ENCODE data around the gene NLGN2.
A peak's percentile ranks its signal among the peaks of the same experiment; 100 is the strongest.
"Not testable (repeated sequence)": the region's sequence is repeated elsewhere in the genome, so short reads cannot be mapped to it uniquely, and the experiment has no call there.

The NLGN2 gene

DNA sequence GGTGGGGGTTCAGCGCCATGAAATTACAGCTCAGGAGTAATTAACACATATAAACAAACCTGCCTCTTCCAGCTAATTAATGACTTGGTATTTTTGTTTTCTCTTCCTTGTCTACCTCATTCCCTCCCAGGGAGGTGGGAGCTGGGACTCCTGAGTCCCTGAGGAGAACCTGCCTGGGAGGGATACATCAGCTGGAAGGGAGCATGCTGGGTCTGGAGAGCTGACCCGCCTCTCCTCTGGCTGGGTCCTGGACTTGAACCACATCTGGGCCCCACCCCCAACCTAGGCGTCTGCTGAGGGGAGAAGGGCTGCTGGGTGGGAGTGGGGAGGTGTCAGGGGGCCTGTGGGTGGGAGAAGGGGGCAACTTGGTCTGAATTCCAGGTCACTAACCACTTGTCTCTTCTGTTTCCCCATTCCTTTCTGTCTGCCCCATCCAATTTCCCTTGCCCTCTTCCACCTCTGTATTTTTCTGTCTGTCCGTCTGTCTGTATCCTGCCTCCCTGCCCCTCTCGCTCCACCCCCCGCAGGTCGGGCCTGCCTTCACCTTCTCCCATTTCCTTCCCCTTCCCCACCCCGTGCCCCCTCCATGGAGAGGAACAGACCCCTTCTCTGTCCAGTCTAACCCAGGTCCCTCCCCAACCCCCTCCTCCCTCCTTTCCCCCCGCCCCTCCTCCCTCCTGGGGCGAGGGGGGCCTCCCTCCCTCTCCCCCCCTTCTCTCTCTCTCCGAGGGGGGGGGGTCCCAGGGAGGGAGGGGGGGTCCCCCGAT is at the start of gene NLGN2:
Gene NLGN2 (plus strand): TSS at position 361 of the 767 bp plus-strand sequence. CDS start 411 bp downstream, outside the sequence.
- no peak for DNase-seq (ENCODE audit: low read depth)

DNA sequence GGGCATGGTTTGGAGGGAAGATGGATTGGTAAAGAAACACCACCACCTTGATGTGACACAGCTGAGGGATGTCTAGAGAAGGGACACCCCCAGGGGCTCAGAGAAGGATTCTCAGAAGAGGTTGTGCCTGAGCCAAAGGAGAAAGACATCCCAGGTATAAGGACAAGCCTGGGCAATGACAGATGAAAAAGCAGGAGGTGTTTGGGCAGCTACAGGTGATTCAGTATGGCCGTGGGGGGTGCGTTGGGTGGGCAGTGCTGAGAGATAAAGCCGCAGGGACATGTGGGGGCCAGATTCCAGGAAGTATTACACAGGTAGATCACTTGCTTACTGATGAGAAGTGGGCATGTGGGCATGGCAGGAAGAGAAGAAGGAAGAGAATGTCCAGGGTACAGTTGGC is 45.7 kb upstream of the NLGN2 start:
- no peak for DNase-seq (ENCODE audit: low read depth)

DNA sequence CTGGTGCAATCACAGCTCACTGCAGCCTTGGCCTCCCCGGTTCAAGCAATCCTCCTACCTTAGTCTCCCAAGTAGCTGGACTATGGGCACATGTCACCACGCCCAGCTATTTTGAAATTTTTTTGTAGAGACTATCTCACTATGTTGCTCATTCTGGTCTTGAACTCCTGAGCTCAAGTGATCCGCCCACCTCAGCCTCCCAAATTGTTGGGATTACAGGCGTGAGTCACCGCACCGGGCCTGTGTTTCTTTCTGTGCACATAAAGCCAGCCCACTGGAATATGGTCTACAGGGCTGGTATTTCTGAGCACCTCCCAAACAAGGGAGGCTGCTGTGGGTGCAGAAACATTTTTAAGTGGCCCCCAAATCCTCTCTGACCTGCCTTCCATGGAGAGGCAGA is 44.3 kb upstream of the NLGN2 start:
- no peak for DNase-seq (ENCODE audit: low read depth)

DNA sequence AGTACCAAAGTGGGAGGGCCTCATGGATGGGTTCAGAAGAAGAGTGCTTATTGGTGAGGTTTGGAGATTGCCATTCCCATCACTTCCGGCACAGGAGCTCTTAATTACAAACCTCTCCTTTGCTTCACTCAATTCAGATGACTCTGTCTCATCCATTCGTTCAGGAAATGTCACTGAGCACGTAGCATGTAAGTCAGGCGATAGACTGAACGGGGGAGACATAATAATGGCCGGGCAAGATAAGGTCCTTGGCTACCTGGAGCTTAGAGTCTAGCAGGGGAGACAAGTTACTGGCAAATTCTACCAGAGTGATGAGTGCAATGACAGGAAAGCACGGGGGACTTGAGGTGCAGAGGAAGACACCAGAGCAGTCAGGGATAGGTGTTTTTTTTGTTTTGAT is 41.7 kb upstream of the NLGN2 start:
- not testable (repeated sequence) for DNase-seq (ENCODE audit: low read depth)

DNA sequence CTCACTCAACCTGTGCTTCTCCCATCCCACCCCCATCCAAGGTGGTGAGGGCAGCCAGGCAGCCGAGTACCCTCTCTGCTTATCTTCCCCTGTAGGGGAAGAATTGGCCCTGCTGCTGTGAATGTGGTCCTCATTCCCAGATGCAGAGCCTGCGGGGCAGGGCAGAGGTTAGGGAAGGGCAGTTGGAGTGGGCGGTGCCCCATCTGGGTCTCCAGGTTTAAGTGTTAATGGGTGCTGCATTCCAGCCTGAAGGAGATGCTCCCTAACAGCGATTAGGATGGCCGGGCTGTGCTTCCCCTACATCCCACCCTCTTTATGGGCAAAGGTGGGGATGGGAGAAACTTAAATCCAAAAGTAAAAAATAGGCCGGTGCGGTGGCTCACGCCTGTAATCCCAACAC is 40.6 kb upstream of the NLGN2 start:
- no peak for DNase-seq (ENCODE audit: low read depth)

DNA sequence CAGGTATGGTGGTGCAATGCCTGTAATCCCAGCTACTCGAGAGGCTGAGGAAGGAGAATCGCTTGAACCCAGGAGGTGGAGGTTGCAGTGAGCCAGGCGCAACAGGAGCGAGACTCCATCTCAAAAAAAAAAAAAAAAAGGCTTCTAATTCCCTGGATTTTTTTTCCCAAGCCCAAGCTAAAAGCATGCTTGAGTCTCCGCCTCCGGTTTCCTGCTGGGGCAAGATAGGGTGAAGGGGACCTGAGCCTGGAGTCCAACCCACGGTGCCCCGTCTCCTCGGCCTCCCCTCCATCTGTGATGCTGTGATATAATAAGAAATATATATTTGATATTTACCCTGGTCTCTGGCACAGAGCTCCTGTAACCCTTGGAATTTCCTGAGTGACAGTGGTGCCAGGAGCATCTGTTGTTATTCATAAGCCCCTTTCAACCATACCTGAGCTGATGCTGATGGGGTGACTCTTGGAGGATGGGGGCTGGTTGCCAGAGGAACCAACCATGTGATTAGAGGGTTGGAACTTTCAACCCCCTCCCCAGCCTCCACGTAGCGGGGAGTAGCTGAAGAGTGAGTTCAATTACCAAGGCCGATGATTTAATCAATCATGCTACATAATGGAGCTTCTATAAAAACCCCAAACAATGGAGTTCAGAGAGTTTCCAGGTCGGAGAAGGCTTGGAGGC is 39.6 kb upstream of the NLGN2 start:
- no peak for DNase-seq (ENCODE audit: low read depth)

DNA sequence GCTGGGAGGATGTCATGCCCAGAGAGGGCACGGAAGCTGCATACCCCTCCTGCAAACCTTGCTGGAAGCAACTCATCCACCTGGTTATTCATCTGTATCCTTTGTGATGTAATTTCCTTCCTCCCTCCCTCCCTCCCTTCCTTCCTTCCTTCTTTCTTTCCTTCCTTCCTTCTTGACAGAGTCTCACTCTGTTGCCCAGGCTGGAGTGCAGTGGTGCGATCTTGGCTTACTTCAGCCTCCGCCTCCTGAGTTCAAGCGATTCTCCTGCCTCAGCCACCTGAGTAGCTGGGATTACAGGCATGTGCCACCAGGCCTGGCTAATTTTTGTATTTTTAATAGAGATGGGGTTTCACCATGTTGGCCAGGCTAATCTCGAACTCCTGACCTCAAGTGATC is 39.0 kb upstream of the NLGN2 start:
- not testable (repeated sequence) for DNase-seq (ENCODE audit: low read depth)

DNA sequence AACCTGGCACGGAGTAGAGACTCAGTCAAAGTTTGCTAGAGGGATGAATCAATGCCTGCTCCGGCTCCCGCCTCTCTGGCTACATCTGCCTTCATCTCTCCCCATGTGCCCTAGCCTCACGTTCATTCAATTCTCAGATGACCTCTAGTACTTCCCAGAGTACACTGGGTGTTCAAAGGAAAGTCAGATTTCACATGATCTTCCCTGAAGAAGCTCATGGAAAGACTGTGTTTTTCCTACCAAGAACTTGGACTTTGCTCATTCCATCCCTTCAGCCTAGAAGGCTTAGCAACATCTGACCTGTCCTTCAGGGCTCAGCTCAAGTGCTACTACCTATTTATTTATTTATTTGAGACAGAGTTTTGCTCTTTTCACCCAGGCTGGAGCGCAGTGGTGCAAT is 37.8 kb upstream of the NLGN2 start:
- DNase-seq (ENCODE audit: low read depth) = no peak

DNA sequence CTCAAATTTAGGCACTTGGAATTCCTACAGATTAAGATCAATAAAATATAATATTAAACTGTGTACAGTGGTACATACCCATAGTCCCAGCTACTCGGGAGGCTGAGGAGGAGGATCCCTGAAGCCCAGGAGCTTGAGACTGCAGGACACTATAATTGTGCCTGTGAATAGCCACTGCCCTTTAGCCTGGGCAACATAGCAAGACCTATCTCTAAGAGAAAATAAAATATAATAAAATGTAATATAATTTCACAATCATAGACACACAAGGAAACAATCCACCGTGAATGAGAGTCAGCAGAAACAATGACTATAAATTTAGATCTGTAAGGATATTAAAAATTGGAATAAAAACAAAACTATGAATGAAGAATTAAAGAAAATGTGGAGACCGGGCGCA is 36.8 kb upstream of the NLGN2 start:
- DNase-seq (ENCODE audit: low read depth) = no peak

DNA sequence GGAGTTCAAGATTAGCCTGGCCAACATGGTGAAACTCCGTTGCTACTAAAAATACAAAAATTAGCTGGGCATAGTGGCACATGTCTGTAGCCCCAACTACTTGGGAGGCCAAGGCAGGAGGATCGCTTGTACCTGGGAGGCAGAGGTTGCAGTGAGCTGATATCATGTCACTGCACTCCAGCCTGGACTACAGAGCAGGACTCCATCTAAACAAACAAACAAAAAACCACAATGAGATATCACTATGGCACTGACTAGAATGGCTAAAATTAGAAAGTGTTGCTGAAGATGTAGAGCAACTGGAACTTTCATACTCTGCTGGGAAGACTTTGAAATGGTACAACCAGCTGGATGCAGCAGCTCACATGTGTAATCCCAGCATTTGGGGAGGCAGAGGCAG is 33.3 kb upstream of the NLGN2 start:
- no peak for DNase-seq (ENCODE audit: low read depth)

DNA sequence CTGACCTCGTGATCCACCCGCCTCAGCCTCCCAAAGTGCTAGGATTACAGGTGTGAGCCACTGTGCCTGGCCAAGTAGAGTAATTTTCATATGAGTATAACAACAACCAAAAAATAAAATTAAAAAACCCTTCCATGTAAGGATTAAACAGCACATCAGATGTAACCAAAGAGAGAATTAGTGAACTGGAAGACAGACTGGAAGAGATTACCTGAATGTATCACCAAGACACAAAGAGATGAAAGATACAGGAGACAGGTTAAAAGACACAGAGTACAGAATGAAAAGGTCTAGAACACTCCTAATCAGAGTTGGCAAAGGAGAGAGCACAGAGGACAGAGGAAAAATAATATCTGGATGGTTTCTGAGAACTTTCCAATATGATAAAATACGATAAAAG is 28.5 kb upstream of the NLGN2 start:
- DNase-seq (ENCODE audit: low read depth) = no peak

DNA sequence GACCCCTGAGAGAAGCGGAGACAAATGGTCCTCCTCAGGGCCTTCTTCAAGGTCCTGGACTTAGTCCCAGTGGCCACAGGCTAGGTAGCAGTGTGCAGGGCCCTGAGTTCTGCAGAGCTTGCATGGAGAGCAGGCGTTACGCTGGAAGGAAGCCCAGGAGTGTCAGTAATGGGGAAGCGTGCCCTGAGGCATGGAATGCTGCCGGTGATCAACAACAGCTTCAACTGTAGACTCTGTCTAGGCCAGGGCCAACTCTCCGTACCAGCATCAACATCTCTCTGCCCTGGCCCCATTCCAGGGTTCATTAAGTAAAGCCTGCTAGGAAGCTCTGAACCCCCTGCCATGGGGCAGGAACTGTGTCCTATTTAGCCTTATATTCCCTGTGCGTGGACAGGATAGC is 27.3 kb upstream of the NLGN2 start:
- no peak for DNase-seq (ENCODE audit: low read depth)

DNA sequence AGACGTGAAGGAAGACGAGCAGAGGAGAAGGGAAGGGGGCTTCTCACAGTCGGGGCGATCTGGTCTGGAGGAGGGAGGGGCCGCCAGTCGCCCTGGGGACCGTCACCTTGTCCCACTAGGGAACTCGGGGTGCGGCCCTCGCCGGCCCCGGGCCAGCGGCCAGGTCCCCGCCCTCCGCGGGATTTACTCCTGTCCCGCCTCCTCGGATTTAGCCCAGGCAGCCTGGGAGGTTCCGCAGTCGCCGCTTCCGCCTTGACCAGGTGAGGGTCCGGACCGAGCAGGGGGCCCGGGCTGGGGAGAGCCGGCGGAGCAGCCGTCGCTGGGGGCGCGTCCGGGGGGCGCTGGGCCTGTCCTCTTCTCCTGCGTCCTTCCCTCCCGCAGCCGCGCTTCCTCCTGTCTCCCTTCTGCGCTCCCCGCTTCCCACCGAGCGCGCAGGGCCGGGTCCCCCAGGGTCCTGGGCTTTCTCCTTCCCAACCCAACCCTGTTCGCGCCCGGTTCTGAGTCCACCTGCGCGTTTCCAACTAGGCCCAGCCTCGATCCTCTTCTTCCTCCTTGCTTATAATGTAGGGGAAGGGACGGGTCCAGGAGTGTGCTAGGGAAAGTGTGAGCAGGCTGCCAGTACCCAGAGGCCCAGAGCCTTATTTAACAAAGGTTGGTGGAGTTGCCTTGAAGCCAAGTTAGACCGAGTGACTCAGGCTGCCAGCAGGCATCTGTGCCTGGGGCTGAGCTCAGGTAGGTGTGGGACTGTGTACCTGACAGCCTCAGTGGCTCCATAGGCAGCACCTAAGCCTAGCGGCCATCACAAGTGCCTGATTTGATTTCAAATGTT is 26.6 kb upstream of the NLGN2 start, which contains the start of gene TNK1:
Gene TNK1 (plus strand): TSS at position 235 of the 829 bp plus-strand sequence. CDS start 1,838 bp downstream, outside the sequence.
- no peak for DNase-seq (ENCODE audit: low read depth)

DNA sequence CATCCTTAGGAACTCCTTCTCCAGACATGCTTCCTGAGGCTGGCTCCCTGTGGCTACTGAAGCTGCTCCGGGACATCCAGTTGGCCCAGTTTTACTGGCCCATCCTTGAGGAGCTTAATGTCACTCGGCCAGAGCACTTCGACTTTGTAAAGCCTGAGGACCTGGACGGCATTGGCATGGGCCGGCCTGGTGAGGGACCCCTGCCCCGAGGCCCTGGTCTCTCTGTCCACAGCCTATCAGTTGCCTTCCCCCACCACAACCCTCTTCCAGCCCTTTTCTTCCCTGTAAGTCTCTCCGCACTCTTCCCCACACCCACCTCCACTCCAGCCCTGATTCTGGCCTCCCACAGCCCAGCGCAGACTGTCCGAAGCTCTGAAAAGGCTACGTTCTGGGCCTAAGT is 24.7 kb upstream of the NLGN2 start:
- DNase-seq (ENCODE audit: low read depth) = no peak

DNA sequence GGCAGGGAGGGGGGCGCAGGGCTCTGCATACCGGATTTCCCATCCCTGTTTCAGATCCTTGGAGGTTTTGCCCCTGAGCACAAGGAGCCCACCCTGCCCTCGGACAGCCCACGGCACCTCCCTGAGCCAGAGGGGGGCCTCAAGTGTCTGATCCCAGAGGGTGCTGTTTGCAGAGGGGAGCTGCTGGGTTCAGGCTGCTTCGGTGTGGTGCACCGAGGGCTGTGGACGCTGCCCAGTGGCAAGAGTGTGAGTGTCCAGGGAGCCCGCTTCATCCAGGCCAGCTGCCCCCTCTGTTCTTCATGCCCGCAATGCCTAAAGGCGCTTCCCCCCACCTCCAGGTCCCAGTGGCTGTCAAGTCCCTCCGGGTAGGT is 24.3 kb upstream of the NLGN2 start:
- DNase-seq (ENCODE audit: low read depth) = no peak

DNA sequence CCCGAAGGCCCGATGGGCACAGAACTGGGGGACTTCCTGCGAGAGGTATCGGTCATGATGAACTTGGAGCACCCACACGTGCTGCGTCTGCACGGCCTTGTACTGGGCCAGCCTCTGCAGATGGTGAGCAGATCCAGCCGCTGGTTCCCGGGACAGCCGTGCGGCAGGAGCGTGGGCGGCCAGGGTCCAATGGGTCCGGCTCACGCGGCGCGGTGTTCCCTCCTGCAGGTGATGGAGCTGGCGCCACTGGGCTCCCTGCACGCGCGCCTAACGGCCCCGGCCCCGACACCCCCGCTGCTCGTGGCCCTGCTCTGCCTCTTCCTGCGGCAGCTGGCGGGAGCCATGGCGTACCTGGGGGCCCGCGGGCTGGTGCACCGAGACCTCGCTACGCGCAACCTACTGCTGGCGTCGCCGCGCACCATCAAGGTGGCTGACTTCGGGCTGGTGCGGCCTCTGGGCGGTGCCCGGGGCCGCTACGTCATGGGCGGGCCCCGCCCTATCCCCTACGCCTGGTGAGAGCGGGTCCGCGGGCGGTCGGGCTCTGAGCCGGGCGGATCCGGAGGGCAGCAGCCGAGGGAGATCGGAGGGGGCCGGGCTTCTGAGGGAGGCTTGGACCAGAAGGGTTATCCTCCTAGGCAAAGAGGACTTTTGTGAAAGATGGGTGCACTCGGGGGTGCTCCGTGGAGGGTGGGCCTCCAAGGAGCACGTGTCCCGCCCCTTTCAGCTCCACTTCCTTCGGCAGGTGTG is 23.7 kb upstream of the NLGN2 start:
- peak; percentile 68 for DNase-seq (ENCODE audit: low read depth)

DNA sequence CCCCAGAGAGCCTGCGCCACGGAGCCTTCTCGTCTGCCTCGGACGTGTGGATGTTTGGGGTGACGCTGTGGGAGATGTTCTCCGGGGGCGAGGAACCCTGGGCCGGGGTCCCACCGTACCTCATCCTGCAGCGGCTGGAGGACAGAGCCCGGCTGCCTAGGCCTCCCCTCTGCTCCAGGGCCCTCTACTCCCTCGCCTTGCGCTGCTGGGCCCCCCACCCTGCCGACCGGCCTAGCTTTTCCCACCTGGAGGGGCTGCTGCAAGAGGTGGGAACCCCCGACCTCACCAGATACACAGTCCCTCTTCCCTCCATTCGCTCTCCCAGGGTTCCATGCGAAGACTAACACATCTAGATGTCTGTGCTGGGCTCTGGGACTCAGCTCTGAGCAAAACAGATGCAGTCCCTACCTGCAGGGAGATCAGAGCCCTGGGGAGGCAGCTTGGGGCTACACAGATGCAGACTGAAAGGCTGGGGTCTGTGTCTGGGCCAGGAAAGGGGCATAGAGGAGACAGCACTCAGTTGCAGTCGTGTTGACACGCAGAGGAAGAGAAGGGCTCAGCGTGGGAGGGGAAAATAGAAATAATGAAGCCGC is 23.1 kb upstream of the NLGN2 start:
- no peak for DNase-seq (ENCODE audit: low read depth)

DNA sequence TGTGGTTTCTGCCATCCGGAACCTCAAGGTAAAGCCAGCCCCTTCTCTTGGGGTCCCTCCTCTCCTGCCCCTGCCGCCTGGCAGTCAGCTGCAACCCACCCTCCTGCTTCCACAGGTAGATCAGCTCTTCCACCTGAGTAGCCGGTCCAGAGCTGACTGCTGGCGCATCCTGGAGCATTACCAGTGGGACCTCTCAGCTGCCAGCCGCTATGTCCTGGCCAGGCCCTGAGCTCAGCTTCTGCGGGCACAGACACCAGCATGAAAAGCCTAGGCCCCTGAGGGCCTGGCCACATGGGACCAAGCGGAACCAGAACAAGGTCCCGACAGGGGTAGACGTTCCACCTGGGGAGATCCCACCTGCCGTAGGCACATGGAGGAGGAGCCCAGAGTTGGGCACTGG is 18.8 kb upstream of the NLGN2 start:
- no peak for DNase-seq (ENCODE audit: low read depth)

DNA sequence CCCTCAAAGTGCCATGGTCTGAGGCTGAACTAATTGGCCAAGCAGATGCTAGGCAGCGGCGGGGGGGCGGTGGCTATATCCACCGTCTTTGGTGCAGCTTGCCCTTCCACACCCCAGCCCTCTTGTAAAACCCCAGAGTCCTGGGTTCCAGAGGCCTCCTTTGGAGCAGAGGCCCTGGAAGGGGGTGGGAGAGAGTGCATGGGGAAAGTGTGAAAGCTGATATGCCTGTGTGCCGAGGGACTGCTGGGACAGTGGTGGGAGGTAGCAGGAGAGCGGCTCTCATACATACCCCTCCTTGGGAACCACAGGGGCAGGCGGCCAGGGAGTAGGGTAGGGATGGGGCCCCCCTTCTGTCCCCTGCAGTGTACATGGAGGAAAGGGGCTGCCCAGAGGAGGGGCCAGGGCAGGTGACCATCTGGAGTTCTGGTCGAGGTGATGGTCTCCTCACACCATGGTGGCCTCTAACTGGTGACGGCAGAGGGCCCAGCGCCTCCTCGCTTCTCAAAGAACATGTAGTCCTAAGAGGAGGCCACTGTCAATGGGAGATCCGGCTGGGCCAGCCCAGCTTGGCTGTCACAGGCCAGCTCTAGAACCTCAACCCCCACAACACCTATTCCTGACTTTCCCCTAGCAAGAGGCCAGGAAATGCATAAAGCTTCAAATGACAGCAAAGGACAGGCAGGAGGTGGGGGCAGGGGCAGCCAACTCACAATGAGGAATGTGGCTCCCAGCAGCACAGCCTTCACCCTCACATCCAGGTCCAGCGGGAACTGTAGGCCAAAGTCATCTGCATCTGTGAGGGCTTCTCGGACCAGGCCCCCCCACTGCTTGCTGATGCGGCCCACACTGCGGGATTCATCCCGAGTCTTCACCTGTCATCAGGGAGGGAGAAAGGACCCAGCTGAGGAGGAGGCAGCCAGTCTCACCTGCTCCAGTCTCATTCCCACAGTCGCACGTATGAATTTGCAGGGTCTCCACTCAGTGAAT is 17.4 kb upstream of the NLGN2 start:
- no peak for DNase-seq (ENCODE audit: low read depth)

DNA sequence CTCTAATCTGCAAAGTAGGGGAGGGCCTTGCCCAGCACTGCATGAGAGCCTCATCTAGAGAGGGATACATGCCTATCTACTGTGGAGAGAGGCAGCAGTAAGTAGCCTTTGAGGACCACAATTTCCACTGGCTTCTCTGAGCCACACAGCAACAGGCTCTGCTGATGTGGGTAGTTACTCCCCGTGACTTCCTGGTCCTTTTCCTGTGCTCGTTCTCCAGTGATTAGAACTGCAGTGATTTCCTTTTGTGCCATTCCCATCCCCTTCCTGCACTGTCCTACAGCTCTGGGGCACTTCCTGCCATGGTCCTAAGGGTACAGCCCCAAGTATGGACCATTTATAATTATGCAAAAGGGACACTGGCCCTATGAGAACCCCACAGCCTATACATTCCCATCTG is 16.3 kb upstream of the NLGN2 start:
- no peak for DNase-seq (ENCODE audit: low read depth)
